GM19468 (cell line): ENCODE measurements around the gene HOXA13.

Source experiments
- ATAC-seq: cut with Tn5 transposase; IDR thresholded peaks from one replicate; pipeline ENCODE4 v1.9.1; 2021; ENCODE audit warnings: mild to moderate bottlenecking, moderate library complexity, moderate number of reproducible peaks; ENCODE audit not compliant: unreplicated experiment; ENCODE audit errors: extremely low read depth

The HOXA13 gene

DNA sequence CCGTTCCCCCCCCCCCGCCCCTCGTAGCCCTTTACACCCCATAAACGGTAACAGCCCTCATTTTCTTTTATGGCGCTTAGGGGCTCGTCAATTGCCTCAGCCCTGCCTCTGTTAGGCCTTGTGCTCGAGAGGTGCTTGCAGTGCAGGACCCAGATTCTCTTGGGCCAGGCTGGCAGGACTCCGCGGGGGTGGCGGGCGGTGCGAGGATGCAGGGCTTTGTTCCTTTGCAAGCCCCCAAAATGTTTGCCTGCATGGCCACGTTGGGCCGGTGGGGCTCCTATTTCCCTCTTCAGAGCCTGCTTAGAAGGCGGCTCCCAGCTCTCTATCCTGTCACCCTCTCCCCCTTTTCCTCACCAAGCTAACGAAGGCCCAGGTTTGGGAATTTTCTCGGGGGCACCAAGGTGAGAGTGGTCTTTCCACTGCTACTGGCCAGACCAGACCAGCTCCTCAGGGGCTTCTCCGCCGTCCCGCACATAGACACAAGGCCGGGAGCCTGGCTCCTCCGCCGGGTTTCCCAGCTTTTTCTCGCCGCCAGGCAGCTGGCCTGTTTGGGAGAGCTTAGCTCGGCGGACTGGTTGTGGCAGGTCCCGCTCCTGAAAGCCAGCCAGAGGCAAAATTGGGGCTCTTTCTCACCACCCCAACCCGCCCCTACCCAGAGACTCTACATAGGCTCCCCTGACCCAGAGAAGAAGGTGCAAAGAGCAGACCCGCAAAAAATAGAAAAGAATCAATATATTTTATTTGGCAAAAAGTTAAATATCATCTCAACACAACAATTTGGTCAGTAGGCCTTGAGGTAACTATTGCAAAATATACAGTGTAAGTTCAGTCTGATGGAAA is 38.0 kb downstream of the HOXA13 start:
- no peak for ATAC-seq

DNA sequence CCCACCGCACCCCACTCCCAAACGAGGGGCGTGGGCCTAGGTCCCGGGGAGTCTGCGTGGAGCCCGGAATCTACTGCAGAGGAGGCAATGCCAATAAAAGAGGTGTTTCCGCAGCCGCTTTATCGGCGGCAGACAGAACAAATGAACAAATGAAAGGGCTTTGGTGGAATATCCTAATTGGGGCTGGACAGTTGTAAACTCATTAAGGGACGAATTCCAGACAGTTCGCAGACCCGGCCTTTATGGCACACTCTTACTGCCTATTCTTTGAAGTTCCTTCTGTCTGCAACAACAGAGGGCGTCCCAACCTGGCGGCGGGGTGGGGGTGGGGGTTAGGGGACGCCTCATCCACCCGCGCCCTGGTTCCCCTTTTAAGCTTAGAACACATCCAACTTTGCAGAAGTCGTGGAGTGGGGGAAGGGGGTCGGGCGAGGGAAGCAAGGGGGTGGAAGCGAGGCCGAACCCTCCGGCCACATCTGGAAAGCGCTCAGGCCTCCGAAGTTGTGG is 38.6 kb downstream of the HOXA13 start:
- ATAC-seq = no peak

DNA sequence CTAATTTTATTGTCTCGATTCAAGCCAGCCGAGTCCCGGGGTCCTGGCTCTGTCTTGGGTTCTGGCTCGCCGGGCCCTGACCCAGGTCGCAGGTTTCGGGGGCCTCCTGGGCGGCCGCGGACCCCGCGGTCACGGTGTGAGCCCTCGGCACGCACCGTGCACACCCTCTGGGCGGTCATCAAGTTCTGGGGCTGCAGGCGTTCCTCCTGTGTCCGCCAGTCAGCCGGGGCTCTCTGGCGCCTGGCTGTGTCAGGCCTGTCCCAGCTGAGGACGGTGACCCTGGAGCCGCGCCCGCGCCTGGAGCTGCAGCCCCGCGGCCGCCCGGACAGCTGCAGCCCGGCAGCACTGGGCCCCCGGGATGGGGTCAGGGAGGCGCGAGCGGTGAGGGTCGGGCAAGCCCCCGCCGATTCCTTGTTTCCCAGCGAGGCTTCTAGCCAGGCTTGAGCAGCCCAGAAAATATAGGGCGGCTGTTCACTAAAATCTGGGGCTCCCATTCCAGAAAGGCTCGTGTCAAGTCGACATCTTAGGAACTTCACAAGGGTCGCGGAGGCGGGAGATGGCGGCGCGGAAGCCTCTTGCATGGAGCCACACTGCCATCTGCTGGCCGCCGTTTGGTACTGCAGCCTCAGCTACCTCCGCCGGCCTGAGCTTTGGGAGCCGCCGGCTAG is 39.2 kb downstream of the HOXA13 start:
- ATAC-seq = no peak

DNA sequence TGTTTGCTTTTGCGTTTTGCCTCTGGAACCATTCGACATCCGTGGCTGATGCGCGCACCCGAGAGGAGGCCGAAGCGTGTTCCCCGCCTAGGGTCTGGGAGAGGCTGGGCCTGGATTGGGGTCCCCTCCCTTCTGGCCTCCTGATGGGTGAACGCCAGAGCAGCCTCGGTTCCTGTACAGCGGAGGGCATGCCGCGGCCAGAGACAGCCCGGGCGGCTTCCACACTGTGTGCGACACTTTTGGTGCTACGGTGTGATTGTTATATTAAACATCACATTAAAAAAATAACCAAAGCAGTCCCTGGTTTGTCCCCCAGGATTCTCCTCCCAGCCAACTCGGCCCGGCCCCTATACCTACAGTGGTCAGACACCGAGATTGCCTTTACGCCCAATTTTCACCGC is 39.7 kb downstream of the HOXA13 start:
- no peak for ATAC-seq

DNA sequence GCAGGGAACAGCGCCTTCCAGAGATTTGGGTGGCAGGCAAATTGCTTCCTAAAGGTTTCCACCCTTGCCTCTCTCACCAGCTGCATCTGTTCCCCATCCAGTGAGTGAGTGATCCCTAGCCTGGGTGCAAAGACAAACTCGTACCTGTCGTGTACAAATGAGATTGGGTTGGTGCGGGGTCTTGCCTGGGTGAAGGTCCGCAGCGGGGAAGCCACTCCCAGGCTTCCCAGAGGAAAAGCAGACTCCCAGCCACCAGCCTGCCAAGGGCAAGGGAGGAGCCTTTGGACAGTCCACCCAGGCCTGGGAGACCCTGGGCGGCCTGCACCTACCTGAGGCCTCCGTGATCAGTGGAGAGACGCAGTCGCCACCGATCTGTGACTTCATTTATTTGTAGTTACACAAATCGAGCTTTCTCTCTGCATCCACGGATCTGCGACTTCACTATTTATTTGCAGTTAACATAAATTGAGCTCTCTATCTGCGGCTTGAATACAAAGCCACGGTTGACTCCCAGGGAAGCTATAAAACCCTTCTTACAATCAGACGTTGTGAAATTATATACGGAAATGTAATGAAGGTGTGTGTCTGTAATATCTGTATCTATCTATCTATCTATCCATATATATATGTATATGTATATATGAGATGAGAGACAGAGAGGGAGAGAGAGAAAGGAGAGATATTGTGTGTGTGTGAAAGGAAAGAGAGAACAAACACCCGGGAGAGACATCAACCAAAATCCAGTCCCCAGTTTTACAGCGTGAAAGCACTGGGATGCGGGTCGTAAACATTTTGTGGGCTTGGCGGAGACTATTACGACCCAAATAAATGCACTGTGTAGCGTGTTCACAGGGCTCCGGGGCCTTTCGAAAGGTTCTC is 40.4 kb downstream of the HOXA13 start:
- ATAC-seq = no peak

DNA sequence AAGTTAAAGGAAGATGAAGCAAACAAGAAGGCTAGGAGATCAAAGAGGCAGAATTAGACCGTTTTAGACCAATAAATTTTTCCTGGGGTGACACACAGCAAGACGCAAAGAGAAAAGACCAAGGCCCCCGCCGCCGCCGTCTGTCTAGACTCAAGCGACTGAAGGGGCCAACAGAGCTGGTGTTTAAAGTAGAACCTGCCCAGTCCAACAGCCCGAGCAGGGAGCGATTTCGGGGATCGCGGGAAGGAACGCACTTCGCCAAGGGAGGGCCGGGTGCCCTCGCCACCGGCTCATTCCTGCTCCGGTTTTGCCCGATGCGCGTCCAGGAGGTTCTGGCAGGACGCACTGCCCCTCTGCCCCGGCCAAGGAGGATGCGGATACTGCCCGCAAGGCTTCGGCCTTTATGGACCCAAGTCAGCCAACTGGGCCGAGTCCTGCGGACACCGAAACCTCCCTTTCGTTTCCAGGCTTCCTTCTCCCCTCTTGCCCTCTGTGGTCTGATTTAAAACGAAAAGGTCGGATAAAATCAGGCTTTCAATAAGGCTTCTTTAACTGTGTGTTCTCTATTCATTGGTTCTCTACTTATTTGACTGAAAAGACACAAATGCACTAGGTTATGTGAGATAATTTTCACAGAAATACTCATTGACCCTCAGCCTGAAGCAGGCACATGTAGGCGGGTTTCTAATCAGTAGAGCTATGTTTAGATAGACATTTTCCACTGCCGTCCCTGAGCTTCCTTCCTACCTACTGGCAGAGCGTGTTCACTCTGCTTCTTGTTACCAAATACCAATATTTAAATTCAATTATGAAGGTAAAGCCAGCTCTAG is 41.2 kb downstream of the HOXA13 start:
- ATAC-seq = no peak

DNA sequence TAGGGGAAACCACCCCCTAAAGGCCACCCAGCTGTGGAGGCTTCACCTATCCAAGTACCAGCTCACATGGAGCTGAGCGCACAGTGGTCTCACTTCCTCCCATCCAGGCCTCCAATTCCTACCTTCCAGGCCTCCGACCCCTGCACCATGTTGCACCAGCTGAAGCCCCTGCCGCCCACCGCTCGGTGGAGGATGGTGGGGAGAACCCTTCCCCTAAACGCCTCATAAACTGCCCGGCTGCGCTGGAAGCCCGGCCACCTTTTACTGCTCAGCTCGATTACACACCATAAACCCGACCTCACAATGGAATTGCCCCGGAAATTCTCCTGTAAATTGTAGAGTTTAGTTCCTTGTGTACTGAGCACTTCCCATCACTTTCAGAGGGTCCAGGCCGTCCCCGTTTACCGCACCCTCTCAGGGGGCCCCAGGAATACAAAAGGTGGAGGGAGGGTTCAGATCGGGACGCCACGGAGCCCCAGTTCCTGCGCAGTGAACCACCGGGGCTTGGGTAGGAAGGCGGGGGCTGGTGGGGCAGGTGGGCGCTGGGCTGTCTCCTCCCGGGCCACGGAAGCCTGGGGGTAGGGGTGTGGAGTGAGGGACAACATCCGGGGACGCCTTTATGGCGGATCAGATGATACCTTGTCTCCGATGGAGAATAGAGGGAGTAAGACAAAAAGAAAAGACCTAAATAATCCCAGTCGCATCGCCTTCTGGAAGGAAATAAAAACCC is 42.0 kb downstream of the HOXA13 start:
- ATAC-seq = no peak

DNA sequence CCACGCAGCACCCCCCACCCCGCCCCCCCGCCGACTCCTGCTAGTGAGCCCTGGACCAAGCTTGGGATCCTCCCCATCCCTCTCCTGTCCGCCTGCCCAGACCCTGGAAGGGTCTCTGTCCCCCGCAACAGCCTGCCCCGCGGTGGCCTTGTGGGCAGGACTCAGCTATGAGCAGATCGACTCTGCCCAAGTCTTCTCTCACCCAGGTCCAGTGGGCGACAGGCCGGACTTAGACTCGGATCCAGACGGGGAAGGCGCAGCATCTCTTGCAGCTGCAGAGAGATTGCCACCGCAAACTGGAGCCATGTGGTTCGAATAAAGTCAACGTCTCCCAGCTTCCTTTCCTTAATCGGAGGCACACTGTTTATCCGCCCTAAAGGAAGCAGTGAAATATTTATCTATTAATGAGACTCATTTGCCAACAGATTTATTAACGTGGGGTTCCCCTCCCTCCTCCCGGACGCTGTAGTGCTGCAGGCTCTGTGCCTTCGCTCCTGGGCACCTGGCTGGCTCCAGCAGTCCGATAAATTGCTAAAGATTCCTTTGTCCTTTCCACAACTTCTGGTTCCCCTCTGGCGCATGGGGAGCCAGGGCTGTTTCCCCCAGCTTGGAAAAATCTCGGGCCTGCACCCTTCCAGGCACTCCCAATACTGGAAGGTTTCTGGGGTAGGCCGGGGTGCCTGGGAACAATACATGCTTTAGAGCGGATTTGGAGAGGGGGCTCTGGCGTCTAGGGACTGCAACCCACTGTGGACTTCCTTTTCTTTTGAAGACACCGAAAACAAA is 42.8 kb downstream of the HOXA13 start:
- no peak for ATAC-seq

DNA sequence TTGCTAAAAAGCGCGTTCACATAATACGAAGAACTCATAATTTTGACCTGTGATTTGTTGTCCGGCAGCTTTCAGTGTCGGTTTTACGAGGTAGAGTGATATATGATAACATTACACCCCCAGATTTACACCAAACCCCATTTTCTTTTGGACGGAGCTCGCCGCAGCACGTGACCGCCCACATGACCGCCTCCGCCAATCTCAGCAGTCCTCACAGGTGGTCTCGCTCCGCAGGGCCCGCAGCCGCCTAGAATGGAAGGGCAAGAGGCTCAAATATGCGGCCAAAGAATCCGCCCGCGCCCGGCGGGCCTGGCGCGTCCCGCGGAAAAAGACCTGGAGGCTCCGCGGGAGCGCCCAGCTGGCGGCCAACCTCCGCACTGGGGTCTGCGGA is 43.4 kb downstream of the HOXA13 start, which contains the start of gene HOXA7:
Gene HOXA7 (minus strand): TSS at position 168 of the 391 bp plus-strand sequence. CDS start 130 bp downstream, at position 38.
- no peak for ATAC-seq

DNA sequence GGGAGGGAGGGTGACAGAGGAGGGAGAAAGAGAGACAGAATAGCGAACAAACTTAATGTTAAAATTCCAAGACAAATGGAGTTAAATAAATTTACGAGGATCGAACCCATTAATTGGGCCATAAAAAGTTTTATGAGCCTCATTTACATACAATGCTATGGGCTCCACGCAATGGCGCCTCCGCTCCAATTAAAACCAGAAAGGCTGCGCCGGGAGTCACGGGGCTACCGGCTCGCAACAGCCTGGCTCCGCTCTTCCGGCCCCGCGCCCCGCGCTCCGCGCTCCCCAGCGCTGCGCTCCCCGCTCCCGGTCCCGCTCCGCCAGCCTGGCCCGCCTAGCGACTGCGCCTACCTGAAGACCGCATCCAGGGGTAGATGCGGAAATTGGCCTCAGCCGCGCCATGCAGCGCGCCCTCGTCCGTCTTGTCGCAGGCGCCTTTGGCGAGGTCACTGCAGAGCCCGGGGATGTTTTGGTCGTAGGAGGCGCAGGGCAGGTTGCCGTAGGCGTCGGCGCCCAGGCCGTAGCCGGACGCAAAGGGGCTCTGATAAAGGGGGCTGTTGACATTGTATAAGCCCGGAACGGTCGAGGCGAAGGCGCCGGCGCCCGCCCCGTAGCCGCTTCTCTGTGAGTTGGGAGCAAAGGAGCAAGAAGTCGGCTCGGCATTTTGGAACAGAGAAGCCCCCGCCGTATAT is 43.9 kb downstream of the HOXA13 start:
- ATAC-seq = no peak

DNA sequence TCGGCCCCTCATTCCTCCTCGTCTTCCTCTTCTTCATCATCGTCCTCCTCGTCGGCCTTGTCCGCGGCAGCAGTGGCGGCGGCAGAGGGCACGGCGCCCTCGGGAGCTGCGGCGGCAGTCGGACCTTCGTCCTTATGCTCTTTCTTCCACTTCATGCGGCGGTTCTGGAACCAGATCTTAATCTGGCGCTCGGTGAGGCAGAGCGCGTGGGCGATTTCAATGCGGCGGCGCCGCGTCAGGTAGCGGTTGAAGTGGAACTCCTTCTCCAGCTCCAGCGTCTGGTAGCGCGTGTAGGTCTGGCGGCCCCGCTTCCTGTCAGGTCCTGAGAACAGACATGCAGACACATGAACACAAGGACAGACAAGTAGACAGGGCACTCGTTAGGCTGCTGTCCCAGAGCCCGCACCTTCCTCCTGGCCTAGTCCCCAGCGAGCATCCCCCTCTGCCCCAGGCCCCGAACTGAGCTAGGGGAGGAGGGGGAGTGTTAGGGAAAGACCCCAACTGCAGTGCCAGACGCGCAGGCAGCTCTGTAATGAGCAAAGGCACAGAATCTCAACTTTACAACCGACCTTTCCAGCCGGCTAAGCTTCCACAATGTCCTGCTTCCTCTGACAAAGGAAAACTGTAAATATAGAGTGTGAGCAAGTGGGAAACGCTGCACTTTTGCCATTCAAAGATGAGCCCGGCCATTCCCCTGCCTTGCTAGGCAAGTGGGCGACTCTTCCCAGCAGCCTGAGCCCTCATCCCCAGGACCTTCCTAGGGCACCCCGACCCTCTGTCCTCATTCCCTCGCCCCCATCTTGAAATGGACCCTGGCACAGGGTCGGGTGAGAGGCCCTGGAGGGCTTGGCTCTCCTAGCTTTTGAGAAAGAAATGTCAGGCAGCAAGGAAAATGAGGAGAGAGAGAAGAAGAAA is 44.7 kb downstream of the HOXA13 start:
- no peak for ATAC-seq

DNA sequence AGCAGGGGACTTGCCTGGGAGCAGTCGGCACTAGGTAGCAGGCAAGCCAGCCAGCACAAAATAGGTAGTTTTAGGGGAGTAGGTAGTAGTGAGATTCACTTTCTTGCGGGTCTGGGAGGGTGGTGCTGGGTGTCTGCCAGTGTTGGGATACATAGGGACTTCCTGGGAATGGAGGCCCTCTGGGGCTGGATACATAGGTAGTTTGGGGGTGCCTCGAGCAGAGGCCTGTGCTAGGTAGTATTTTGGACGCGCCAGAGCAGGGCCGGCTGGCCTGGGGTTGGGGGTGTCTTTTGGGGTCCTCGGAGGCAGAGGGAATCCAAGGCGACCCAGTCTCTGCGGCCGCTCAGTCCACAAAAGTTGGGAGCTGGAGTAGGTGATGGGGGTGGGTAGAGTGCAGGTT is 45.5 kb downstream of the HOXA13 start:
- ATAC-seq = no peak

DNA sequence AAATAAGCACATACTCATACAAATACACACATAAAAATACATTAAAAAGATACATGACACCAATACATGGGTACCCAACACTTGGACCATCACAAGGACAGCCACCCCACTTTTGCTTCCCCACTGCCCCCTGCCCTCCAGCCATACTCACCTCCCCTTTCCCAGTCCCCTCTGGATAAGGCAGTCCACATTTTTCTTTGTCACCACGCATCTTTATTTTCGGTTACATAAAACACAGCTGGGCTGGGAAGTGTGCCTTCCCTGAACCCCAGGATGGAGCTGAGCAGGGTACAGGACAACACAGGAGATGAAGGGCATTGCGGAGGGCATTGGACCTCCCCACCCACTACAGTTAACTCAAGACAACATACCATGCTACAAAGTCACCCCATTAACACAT is 46.4 kb downstream of the HOXA13 start:
- no peak for ATAC-seq

DNA sequence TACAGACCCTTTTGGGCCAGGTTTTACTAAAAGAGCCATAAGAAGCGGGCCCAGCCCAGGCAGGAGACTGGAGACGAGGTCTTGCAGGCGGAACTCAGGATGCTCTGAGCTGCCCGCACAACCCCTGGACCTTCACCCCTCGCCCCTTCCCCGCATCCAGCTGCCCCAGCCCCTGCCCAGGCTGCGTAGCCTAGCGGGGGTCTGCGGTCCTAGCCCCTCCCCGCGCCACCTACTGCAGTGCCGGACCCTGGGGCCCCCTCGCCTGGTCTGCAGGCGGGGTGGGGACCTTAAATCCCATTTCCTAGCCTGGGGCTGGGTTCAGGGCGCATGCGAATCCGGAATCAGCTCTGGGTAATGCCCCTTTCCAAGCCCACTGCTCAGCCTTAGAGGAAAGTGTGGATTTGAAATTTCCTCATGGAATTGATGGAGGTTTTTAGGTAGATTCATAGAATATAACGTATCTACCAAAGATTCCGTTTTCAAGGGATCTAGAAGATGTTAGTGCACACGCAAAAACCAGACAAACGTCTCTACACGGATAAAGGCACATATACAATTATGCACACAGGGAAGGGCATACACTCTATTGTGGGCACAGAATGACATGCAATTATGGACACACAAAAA is 47.0 kb downstream of the HOXA13 start:
- ATAC-seq = no peak

DNA sequence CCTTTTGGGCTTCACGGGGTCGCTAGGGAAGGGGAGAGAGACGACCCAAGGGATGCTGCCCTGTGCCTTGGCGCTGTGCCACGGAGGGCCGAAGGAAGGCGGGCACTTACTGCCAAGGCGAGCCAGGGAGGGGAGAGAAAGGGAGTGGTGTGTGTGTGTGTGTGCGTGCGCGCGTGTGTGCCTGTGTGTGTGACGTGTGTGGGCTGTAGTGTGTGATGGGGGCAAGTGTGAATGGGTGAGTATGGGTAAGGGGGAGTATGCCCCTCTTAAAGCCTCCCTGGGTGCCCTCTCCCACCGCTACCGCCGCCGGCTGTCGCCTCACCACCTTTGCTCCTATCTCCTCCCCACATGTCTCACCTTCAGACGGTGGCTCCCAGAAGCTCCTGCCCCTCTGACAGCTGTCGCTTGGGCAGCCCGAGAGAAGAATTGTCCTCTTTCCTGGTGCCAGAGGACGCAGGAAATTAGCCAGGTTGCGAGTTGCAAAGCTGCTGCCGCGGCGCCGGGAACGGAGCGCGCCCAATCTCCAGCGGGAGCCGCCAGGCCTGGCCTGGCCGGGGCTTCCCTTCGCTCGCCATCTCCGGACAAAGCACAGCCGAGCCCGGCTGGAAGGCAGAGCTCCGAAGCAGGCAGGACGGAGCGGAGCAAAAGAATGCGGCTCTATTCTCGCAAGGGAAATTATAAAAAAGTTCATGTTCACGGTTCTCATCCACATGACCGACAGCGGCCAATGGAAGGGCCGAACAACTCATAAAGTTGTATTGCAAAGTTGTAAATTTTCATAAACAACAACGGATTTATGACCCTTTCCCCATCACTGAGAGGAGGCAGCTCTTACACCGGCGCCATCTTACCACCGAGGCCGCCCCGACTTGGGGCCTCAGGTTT is 47.7 kb downstream of the HOXA13 start, which contains the start of gene HOXA3:
Gene HOXA3 (minus strand): TSS at position 653 of the 885 bp plus-strand sequence. CDS start 41,943 bp downstream, outside the sequence.
- ATAC-seq = no peak
